ENCODE data around the gene HDAC3.

The HDAC3 gene

GRCh38 chr5:141608557-141608956, 28.1 kb downstream of the HDAC3 start:
- TF ChIP-seq FOXM1 (IDR thresholded peaks at IDR 0.05; ENCODE audit: borderline replicate concordance, low read depth) (no peak), TAF1 (IDR thresholded peaks at IDR 0.05; ENCODE audit: low read depth) (no peak), TCF12 (IDR thresholded peaks at IDR 0.05; ENCODE audit: low read depth) (no peak), REST (IDR thresholded peaks at IDR 0.05; ENCODE audit: low read depth) (no peak), TEAD4 (IDR thresholded peaks at IDR 0.05) (no peak), MAX (IDR thresholded peaks at IDR 0.05) (no peak), CREB1 (IDR thresholded peaks at IDR 0.05; ENCODE audit: low read depth) (no peak), EGR1 (IDR thresholded peaks at IDR 0.05) (no peak), RAD21 (IDR thresholded peaks at IDR 0.05; ENCODE audit: low read depth) (no peak), ZBTB7A (IDR thresholded peaks at IDR 0.05; ENCODE audit: low read depth) (no peak), YY1 (IDR thresholded peaks at IDR 0.05; ENCODE audit: low read depth) (no peak)

GRCh38 chr5:141608046-141608445, 28.6 kb downstream of the HDAC3 start:
- TF ChIP-seq EGR1 (IDR thresholded peaks at IDR 0.05) (no peak), EP300 (IDR thresholded peaks at IDR 0.05; ENCODE audit: borderline replicate concordance) (no peak), REST (IDR thresholded peaks at IDR 0.05; ENCODE audit: low read depth) (no peak)

- TF ChIP-seq EGR1 (IDR thresholded peaks at IDR 0.05) = no peak
- no peak for TF ChIP-seq YY1 (IDR thresholded peaks at IDR 0.05; ENCODE audit: low read depth)
- no peak for TF ChIP-seq CEBPB (IDR thresholded peaks at IDR 0.05)
- no peak for TF ChIP-seq MAX (IDR thresholded peaks at IDR 0.05)
- no peak for TF ChIP-seq ZBTB7A (IDR thresholded peaks at IDR 0.05; ENCODE audit: low read depth)
- TF ChIP-seq USF1 (IDR thresholded peaks at IDR 0.05) = no peak
- no peak for TF ChIP-seq EP300 (IDR thresholded peaks at IDR 0.05; ENCODE audit: borderline replicate concordance)
- TF ChIP-seq REST (IDR thresholded peaks at IDR 0.05; ENCODE audit: low read depth) = no peak
- TF ChIP-seq NFIC (IDR thresholded peaks at IDR 0.05) = no peak
- no peak for TF ChIP-seq TCF12 (IDR thresholded peaks at IDR 0.05; ENCODE audit: low read depth)
- TF ChIP-seq CREB1 (IDR thresholded peaks at IDR 0.05; ENCODE audit: low read depth) = no peak
- TF ChIP-seq TEAD4 (IDR thresholded peaks at IDR 0.05) = no peak
- no peak for TF ChIP-seq TAF1 (IDR thresholded peaks at IDR 0.05; ENCODE audit: low read depth)
- no peak for TF ChIP-seq RAD21 (IDR thresholded peaks at IDR 0.05; ENCODE audit: low read depth)
- TF ChIP-seq FOXM1 (IDR thresholded peaks at IDR 0.05; ENCODE audit: borderline replicate concordance, low read depth) = no peak
Measured at GRCh38 chr5:141605523-141606277, 30.9 kb downstream of the HDAC3 start.

GRCh38 chr5:141603923-141604717, 32.5 kb downstream of the HDAC3 start:
- TF ChIP-seq EGR1 (IDR thresholded peaks at IDR 0.05) (no peak), FOXM1 (IDR thresholded peaks at IDR 0.05; ENCODE audit: borderline replicate concordance, low read depth) (no peak), NFIC (IDR thresholded peaks at IDR 0.05) (no peak), CREB1 (IDR thresholded peaks at IDR 0.05; ENCODE audit: low read depth) (no peak), ZBTB7A (IDR thresholded peaks at IDR 0.05; ENCODE audit: low read depth) (no peak), EP300 (IDR thresholded peaks at IDR 0.05; ENCODE audit: borderline replicate concordance) (no peak), YY1 (IDR thresholded peaks at IDR 0.05; ENCODE audit: low read depth) (no peak), RAD21 (IDR thresholded peaks at IDR 0.05; ENCODE audit: low read depth) (no peak), MAX (IDR thresholded peaks at IDR 0.05) (no peak), TCF12 (IDR thresholded peaks at IDR 0.05; ENCODE audit: low read depth) (no peak), REST (IDR thresholded peaks at IDR 0.05; ENCODE audit: low read depth) (no peak), CEBPB (IDR thresholded peaks at IDR 0.05) (0 out of 2 replicates have a peak, but pooled peaks have one; percentile 30), USF1 (IDR thresholded peaks at IDR 0.05) (no peak), TEAD4 (IDR thresholded peaks at IDR 0.05) (0 out of 2 replicates have a peak, but pooled peaks have one; percentile 9), TAF1 (IDR thresholded peaks at IDR 0.05; ENCODE audit: low read depth) (no peak)
